ENCODE data around the gene BBS10. TPM values are rescaled to one million over a fixed set of nuclear protein-coding genes. Genes with fewer than 3 reads are reported as not detected.

The BBS10 gene
- total and polyA plus RNA-seq, 9 of the 15 experiments (the other 6 are each of a cell fraction or from before 2014, with no cell fraction given): 2.3 to 14.9 (median 5.9) TPM

- FAIRE-seq (no peak), ATAC-seq (peak; percentile 62), DNase-seq (ENCODE audit: extremely low read depth in 1 of 4, low spot score in 3 of 4) (no peak)
- 0% methylated on average over 1 of the region's 1 CpG for WGBS (ENCODE audit: insufficient coverage, low coverage, missing lambda C conversion rate)
- Histone ChIP-seq H2AFZ (ENCODE audit: low read depth, low read length) (peak overlapping the region; percentile 66), H3K79me2 (ENCODE audit: control insufficient read depth, insufficient read depth, low read length) (no peaks in the 10 kb centered on the region), H3K4me1 (replicated peaks in 1 of 2; ENCODE audit: control insufficient read depth in 2 of 2, insufficient read depth in 2 of 2, low read length in 2 of 2) (peaks cover 0 to 15% of the 10 kb centered on the region in 2 experiments; a peak in 3 of 5 replicates), H3K9ac (ENCODE audit: insufficient read depth in 1 of 2, low read depth in 2 of 2, low read length in 2 of 2) (no peak overlapping the region), H3K36me3 (ENCODE audit: control insufficient read depth, insufficient read depth, low read length) (no peaks in the 10 kb centered on the region), H3K4me2 (ENCODE audit: insufficient read depth, low read length) (peak overlapping the region; percentile 52), H4K20me1 (replicated peaks; ENCODE audit: control insufficient read depth, insufficient read depth, low read length) (no peaks in the 10 kb centered on the region), H3K27ac (ENCODE audit: extremely low read depth, low read depth, low read length) (no peak overlapping the region), H3K4me3 (no peak overlapping the region; the same call in 1 of the 2 replicates), H3K9me1 (ENCODE audit: control insufficient read depth, insufficient read depth, low read length) (no peaks in the 10 kb centered on the region), H3K9me3 (replicated peaks; ENCODE audit: control insufficient read depth, insufficient read depth, low read depth, low read length) (no peaks in the 10 kb centered on the region), H3K27me3 (ENCODE audit: control insufficient read depth in 2 of 2, insufficient read depth in 2 of 2, low read length in 2 of 2) (no peaks in the 10 kb centered on the region)
- intact Hi-C loops (cut with micrococcal nuclease) (no loop called here), in situ Hi-C loops (cut with MboI) (no loop called here)
- 0 out of 2 replicates have a peak, but pooled peaks have one; percentile 10 for TF ChIP-seq ARID1B (IDR thresholded peaks at IDR 0.05)
- TF ChIP-seq SFPQ (IDR thresholded peaks at IDR 0.05; ENCODE audit: low read depth, low read length): no peak
- TF ChIP-seq RCOR1 (IDR thresholded peaks at IDR 0.05; ENCODE audit: borderline replicate concordance in 1 of 2, low read depth in 2 of 2, low read length in 2 of 2): no peak
- no peak for TF ChIP-seq PHB2 (IDR thresholded peaks at IDR 0.05; ENCODE audit: low read depth)
- 0 out of 2 replicates have a peak, but pooled peaks have one; percentile 77 for TF ChIP-seq ZC3H11A (IDR thresholded peaks at IDR 0.05; ENCODE audit: low read depth, low read length)
- no peak for TF ChIP-seq SMAD1 (IDR thresholded peaks at IDR 0.05; ENCODE audit: low read depth, low read length, partially characterized antibody)
- TF ChIP-seq GATA2 (CRISPR knock-in tag; IDR thresholded peaks at IDR 0.05): peak; percentile 90
- TF ChIP-seq ARNT (IDR thresholded peaks at IDR 0.05): no peak; a peak in 1 of 4 replicates
- peak; percentile 78; the same call in 1 of the 2 replicates for TF ChIP-seq MTA1 (IDR thresholded peaks at IDR 0.05; ENCODE audit: borderline replicate concordance)
- TF ChIP-seq RFX7 (CRISPR knock-in tag; IDR thresholded peaks at IDR 0.05): no peak
- TF ChIP-seq SPI1 (IDR thresholded peaks at IDR 0.05; ENCODE audit: borderline replicate concordance, low read depth, low read length): peak; percentile 53; the same call in 1 of the 2 replicates
- no peak for TF ChIP-seq NFRKB (IDR thresholded peaks at IDR 0.05; ENCODE audit: low read depth)
- peak; percentile 56; the same call in 1 of the 2 replicates for TF ChIP-seq GATAD2B (IDR thresholded peaks at IDR 0.05; ENCODE audit: borderline replicate concordance)
- TF ChIP-seq DPF2 (IDR thresholded peaks at IDR 0.05): 0 out of 2 replicates have a peak, but pooled peaks have one; percentile 29
- TF ChIP-seq FOS (IDR thresholded peaks at IDR 0.05; ENCODE audit: extremely low read depth, insufficient read length): no peak
- TF ChIP-seq NFIC (IDR thresholded peaks at IDR 0.05): no peak
- peak; percentile 53; the same call in 1 of the 2 replicates for TF ChIP-seq ZBTB2 (IDR thresholded peaks at IDR 0.05)
- TF ChIP-seq GTF2B (IDR thresholded peaks at IDR 0.05; ENCODE audit: extremely low read depth, insufficient read length): no peak
- POLR2A ChIA-PET: no interaction called here
- BruUV-seq (replicated peaks): no TSS peak
- CTCF ChIA-PET (ENCODE audit: low intra/inter-chr PET ratio): no interaction called here
These were observed 29.2 kb downstream of the BBS10 start for GRCh38 chr12:76318773-76319594.
